ENCODE measurements around the gene IL4R.

IL4R gene

GRCh38 chr16:27353853-27354252, 40.1 kb downstream of the IL4R start:
- no peak for DNase-seq

- peak in 4 of 51 donors; percentile 3 to 13 (median 4) for DNase-seq
Measured at GRCh38 chr16:27355610-27356009, 41.8 kb downstream of the IL4R start.

DNA sequence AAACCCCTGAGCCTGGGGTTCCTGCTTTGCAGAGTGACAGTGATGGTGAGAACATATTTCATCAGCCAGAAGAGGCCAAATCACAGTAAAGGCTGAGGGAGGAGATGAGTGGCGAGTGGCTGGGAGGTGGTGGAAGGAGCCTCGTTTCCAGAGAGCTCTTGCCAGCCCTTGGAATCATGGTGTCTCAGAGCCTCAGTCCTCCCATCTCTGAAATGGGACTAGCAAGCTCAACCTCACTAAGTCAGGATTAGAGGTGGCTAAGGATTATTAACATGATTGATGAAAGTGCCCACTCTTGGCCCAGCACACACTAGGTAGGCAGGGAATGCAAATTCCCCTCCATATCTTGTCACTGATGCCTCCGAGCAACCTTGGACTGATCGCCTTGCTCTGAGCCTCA, 43.0 kb downstream of the IL4R start:
- DNase-seq: no peak

DNA sequence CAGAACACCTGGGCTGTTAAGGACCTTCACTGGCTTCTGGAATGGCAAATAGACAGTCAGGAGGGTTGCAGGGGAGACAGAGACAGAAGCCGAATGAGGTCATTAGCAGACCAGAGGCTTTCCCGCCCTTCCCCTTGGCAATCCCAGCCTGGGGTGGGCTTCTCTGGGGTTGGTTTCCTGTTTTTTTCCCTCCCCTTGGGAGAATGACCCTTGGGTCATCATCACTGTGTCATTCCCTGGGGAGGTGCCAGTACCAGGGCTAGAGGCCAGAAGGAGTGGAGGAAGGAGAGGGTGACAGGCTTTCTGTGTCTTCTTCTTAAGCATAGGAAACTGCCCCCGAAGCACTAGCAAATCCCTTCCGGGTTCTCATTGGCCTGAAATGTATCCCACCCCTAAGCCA, 45.3 kb downstream of the IL4R start:
- no peak for DNase-seq

- DNase-seq: no peak
Measured at GRCh38 chr16:27359615-27360014, 45.8 kb downstream of the IL4R start.

DNA sequence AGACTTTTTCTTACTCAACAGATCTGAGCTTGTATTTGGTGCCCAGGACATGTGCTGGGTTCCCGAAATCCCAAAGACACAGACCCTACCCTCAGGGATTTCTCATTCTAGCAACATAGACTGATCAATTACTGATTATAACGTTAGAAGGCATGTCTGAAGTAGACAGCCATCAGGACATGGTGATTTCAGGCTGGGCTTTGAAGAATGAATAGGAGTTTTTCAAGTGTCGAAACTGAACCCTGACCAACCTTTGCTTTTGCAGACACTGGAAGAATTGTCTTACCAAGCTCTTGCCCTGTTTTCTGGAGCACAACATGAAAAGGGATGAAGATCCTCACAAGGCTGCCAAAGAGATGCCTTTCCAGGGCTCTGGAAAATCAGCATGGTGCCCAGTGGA, 48.2 kb downstream of the IL4R start:
- no peak for DNase-seq

DNA sequence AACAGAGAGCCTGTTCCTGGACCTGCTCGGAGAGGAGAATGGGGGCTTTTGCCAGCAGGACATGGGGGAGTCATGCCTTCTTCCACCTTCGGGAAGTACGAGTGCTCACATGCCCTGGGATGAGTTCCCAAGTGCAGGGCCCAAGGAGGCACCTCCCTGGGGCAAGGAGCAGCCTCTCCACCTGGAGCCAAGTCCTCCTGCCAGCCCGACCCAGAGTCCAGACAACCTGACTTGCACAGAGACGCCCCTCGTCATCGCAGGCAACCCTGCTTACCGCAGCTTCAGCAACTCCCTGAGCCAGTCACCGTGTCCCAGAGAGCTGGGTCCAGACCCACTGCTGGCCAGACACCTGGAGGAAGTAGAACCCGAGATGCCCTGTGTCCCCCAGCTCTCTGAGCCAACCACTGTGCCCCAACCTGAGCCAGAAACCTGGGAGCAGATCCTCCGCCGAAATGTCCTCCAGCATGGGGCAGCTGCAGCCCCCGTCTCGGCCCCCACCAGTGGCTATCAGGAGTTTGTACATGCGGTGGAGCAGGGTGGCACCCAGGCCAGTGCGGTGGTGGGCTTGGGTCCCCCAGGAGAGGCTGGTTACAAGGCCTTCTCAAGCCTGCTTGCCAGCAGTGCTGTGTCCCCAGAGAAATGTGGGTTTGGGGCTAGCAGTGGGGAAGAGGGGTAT, 48.9 kb downstream of the IL4R start:
- DNase-seq: no peak

DNA sequence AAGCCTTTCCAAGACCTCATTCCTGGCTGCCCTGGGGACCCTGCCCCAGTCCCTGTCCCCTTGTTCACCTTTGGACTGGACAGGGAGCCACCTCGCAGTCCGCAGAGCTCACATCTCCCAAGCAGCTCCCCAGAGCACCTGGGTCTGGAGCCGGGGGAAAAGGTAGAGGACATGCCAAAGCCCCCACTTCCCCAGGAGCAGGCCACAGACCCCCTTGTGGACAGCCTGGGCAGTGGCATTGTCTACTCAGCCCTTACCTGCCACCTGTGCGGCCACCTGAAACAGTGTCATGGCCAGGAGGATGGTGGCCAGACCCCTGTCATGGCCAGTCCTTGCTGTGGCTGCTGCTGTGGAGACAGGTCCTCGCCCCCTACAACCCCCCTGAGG, 49.5 kb downstream of the IL4R start:
- DNase-seq: peak in 1 of 51 donors; percentile 98

GRCh38 chr16:27363797-27364196, 50.0 kb downstream of the IL4R start:
- no peak for DNase-seq

- peak in 1 of 51 donors; percentile 12 for DNase-seq
Measured at GRCh38 chr16:27364493-27365141, 50.8 kb downstream of the IL4R start.

GRCh38 chr16:27365142-27366089, 51.6 kb downstream of the IL4R start:
- no peak for DNase-seq

- DNase-seq: no peak
Measured at GRCh38 chr16:27366687-27367460, 53.1 kb downstream of the IL4R start.

GRCh38 chr16:27367461-27368357, 53.9 kb downstream of the IL4R start:
- peak in 33 of 51 donors; percentile 3 to 65 (median 27) for DNase-seq

- DNase-seq: no peak
Measured at GRCh38 chr16:27368358-27368722, 54.6 kb downstream of the IL4R start.

DNA sequence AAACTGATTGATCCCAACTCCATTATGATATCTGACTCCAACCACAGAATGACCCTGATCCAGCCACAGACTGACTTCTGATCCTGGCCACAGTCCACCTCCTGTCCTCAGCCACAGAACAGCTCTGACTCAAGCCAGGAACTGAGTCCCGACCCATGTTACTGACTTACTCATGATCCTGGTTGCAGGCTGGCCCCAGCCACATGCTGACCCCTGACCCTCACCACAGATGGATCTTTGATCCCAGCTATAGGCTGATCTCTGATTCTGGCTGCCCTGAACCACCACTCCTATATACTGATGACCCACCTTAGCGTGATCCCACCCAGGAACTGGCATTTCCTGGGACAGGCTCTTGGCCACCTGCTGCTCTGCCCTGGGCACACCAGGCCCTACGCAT, 56.0 kb downstream of the IL4R start:
- no peak for DNase-seq

DNA sequence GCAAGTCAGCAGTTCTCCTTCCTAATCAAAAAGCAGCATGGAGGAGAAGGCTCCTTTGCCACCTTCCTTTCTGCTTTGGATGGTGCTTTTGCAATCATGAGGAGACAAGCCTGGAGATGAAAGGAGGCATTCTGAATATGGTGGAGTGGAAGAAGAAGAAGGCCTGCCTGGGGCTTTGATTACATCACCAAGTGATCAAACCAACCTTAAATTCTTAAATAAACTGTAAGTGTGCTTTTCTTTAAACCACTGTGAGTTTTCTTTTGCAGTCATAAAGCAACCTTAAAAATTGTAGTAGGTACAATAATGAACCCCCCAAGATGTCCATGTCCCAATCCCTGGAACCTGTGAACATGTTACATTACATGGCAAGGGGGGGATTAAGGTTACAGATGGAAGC, 56.5 kb downstream of the IL4R start:
- no peak for DNase-seq

GRCh38 chr16:27373312-27373711, 59.5 kb downstream of the IL4R start:
- DNase-seq: no peak

GRCh38 chr16:27374221-27374803, 60.5 kb downstream of the IL4R start:
- peak in 1 of 51 donors; percentile 3 for DNase-seq

DNA sequence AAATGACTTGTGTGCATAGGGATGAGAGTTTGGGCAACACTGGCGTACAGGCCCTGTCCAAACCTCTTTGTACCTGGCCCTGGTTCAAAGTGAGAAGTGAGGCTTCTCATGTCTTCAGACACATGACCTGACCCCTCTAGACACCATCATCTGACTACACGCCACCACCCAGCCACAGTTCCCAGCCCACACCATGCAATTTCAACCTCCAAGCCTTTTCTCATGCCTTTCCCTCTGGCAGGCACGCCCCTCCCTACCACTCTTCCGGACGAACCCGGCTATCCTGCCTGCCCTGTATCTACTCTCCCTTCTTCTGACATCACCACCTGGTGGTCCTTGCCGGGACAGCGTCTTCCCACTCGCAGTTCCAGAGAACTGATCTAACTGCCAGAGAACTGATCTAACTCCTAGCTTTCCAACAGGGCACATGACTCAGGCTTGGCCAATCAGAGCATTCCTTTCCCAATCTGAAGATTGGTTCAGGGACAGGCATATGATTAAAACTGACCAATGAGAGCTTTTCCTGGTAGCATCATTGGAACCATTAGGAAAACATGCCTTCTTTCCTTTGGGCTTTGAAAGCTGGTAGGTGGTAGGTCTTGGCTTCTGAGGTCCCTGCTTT, 61.1 kb downstream of the IL4R start:
- DNase-seq: peak in 31 of 51 donors; percentile 2 to 58 (median 26)
